ENCODE results near the gene CDK1.
"Not testable (repeated sequence)": the region's sequence is repeated elsewhere in the genome, so short reads cannot be mapped to it uniquely, and the experiment has no call there.

CDK1 gene

GRCh38 chr10:60818134-60818770 is 40.0 kb downstream of the CDK1 start:
- DNase-seq: no peak

- no peak for DNase-seq
These were observed 41.0 kb downstream of the CDK1 start for GRCh38 chr10:60819271-60819670.

DNA sequence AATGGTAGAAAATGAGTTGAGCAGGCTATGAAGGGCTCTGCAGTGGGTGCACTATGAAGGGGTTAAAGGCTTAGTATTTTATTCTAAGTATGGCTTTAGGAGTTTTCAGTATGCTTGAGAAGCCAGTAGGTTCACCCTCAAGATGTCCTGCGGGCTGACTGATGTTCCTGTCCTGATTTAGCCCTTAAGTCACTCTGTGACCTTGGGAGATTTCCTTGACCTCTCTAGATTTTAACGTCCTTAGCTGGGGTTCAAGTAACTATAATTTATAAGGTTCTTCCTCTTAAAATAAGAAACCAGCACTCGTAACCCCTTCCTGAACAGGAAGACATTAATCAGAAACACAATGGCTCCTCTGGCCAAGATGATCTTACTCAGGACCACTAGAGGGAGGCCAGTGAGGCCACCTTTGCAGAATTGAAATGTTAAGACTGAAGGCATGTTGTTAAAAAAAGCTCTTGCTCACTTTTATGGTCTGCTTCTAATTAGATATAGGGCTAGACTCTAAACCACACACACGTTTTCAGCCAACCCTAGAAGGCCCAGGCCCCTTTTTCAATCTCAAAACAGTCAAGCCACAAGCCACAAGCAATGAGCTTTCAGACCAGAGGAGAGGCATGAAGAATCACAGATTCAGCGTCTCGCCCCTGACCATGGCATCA is 41.9 kb downstream of the CDK1 start:
- no peak for DNase-seq

- no peak for DNase-seq
These were observed 43.4 kb downstream of the CDK1 start for GRCh38 chr10:60821656-60822055.

DNA sequence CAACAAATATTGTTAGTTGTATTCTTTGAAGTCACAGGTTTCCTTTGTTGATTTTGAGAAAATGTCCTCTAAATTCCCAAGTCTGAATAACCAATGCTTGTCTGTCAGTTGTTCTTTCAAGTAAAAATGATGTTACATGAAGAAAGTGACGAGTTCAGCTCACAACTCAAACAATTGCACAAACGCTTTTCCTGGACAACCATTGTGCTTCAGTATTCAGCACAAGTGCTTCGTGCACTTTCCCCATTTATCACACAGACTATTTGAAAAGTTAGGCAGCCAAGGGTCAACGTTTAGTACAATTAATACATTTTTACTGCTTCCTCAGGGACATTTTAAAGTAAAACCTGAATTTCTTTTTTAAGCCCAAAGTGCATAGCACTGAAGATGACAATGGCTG is 44.5 kb downstream of the CDK1 start:
- no peak for DNase-seq

- DNase-seq: no peak
These were observed 45.0 kb downstream of the CDK1 start for GRCh38 chr10:60823324-60823723.

- no peak for DNase-seq
These were observed 47.2 kb downstream of the CDK1 start for GRCh38 chr10:60825520-60825919.

DNA sequence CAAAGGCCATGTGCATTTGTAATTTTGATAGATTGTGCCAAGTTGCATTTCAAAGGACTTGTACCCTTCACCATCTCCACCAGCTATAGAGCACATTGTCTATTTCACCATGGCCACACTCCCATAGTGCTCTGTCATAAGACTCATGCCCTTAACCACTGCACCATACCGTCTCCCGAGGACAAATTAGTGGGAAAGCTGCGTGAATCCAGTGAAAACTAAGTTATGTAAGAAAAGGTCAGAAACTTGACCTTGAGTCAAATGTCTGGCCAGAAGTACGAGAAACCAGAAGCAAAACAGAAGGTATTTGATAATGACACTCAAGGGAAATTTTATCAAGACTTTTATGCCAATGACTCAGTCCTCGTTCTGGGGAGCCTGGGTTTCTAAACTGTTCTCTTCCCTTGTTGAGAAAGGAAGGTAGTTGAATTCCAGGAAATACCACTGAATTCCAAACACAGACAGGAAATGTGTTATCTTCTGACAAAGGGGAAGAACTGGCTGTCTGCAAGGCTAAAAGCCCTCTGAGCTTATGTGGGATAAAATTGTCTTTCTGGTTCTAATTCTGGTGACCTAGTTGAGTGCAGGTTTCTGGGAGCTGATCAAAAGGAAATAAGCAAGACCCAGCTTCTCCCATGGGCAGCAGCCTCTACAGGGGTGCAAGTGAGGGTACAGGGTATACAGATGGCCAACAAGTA is 49.7 kb downstream of the CDK1 start:
- no peak for DNase-seq

- no peak for DNase-seq
These were observed 50.2 kb downstream of the CDK1 start for GRCh38 chr10:60828489-60828852.

- not testable (repeated sequence) for DNase-seq
These were observed 53.9 kb downstream of the CDK1 start for GRCh38 chr10:60832136-60832535.

DNA sequence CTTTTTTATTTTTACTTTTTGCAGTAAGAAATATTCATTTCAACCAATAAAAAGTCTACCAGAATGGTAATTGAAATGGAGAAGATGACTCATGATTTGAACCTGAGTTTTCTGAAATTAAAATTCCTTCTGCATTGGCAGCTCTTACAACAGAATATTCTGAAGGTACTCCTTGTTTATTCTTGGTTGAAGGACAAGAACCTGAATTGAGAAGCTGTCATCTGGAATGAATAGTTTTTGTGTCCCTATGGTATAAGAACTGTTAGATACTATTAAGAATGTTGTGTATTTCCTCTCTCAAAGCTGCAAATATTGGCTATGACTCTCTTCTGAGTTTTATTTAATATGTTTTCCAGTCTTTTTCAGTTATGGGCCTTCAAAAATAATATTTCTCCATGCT is 56.1 kb downstream of the CDK1 start:
- no peak for DNase-seq

GRCh38 chr10:60835049-60835448 is 56.8 kb downstream of the CDK1 start:
- no peak for DNase-seq

DNA sequence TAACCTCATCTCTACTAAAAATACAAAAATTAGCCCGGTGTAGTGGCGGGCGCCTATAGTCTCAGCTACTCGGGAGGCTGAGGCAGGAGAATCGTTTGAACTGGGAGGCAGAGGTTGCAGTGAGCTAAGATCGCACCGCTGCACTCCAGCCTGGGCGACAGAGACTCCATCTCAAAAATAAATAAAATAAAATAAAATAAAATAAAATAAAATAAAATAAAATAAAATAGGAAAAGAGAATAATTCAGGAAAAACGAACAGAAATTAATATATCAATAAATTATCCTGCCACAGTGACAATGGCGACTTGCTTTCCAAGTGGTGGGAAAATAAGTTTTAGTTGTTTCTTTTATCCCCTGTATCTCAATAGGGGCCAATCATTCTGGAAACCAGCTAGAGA is 62.9 kb downstream of the CDK1 start:
- DNase-seq: not testable (repeated sequence)

- no peak for DNase-seq
These were observed 64.4 kb downstream of the CDK1 start for GRCh38 chr10:60842694-60843093.
